WTC11 (cell line): ENCODE data around the gene DHCR7. TPM values are rescaled to one million over a fixed set of nuclear protein-coding genes. Genes with fewer than 3 reads are reported as not detected.
A peak's percentile ranks its signal among the peaks of the same experiment; 100 is the strongest.

Source experiments
- ATAC-seq: fragments of 200-7000 bp; cut with Tn5 transposase; 2 replicates; pipeline ENCODE4 v1.10.0; 2021; ENCODE audit warnings: mild to moderate bottlenecking, moderate library complexity
- CTCF ChIA-PET: fragments of 300-600 bp; sonication (Branson Sonifier 250); formaldehyde crosslinking; loops from one replicate; lab custom pipeline; 2021; ENCODE audit warnings: antibody characterized with exemption; lab: Charles Lee
- POLR2A ChIA-PET: fragments of 350-600 bp; sonication (Branson Sonifier 250); formaldehyde crosslinking; loops from one replicate; lab custom pipeline; 2021; ENCODE audit warnings: antibody characterized with exemption; lab: Charles Lee
- DNase-seq: peaks from one replicate; pipeline ENCODE4 v3.0.0; 2021; ENCODE audit warnings: low spot score
- H3K27ac Mint-ChIP-seq: 2 replicates; pipeline ENCODE4 v1.8.0; 2021; ENCODE audit warnings: mixed read lengths
- H3K27me3 Mint-ChIP-seq: 2 replicates; pipeline ENCODE4 v1.8.0; 2021; ENCODE audit warnings: low read depth, mild to moderate bottlenecking, moderate library complexity, mixed read lengths
- H3K36me3 Mint-ChIP-seq: 2 replicates; pipeline ENCODE4 v1.8.0; 2021; ENCODE audit warnings: mixed read lengths
- H3K4me1 Mint-ChIP-seq: 2 replicates; pipeline ENCODE4 v1.8.0; 2022; ENCODE audit warnings: mixed read lengths
- H3K4me3 Mint-ChIP-seq: 2 replicates; pipeline ENCODE4 v1.8.0; 2021; ENCODE audit warnings: mild to moderate bottlenecking, moderate library complexity, mixed read lengths
- H3K9me3 Mint-ChIP-seq: 2 replicates; pipeline ENCODE4 v1.8.0; 2021; ENCODE audit warnings: mixed read lengths
- CREB1 ChIP-seq: sonication (generic); formaldehyde crosslinking; IDR thresholded peaks from 2 replicates; pipeline ENCODE4 v1.8.0; 2023; ENCODE audit warnings: mild to moderate bottlenecking, missing genetic modification reagents
- CREM ChIP-seq: sonication (generic); formaldehyde crosslinking; IDR thresholded peaks from 2 replicates; pipeline ENCODE4 v1.8.1; 2022; ENCODE audit warnings: mild to moderate bottlenecking, missing genetic modification reagents, moderate library complexity
- EMX1 ChIP-seq: fragments of 250-450 bp; sonication (Bioruptor Pico); IDR thresholded peaks from 2 replicates; pipeline ENCODE4 v1.8.0; 2021; ENCODE audit warnings: mild to moderate bottlenecking
- GABPB1 ChIP-seq: sonication (generic); formaldehyde crosslinking; IDR thresholded peaks from 2 replicates; pipeline ENCODE4 v1.8.1; 2023; ENCODE audit warnings: mild to moderate bottlenecking, missing genetic modification reagents
- HMGA2 ChIP-seq: fragments of 250-450 bp; sonication (Bioruptor Pico); IDR thresholded peaks from 2 replicates; pipeline ENCODE4 v1.4.0; 2021; ENCODE audit warnings: mild to moderate bottlenecking, moderate library complexity
- KAT7 ChIP-seq: sonication (generic); formaldehyde crosslinking; IDR thresholded peaks from 2 replicates; pipeline ENCODE4 v1.8.1; 2023; ENCODE audit warnings: missing genetic modification reagents, mild to moderate bottlenecking, borderline replicate concordance
- NFATC4 ChIP-seq: fragments of 250-450 bp; sonication (Bioruptor Pico); IDR thresholded peaks from 2 replicates; pipeline ENCODE4 v1.9.0; 2021; ENCODE audit warnings: mild to moderate bottlenecking
- RORB ChIP-seq: fragments of 250-450 bp; sonication (Bioruptor Pico); IDR thresholded peaks from 2 replicates; pipeline ENCODE4 v1.9.0; 2021; ENCODE audit warnings: mild to moderate bottlenecking
- TCF7 ChIP-seq: sonication (generic); formaldehyde crosslinking; IDR thresholded peaks from 2 replicates; pipeline ENCODE4 v1.8.0; 2022; ENCODE audit warnings: mild to moderate bottlenecking, low read depth, missing genetic modification reagents, moderate library complexity
- ZNF121 ChIP-seq: sonication (generic); formaldehyde crosslinking; IDR thresholded peaks from 2 replicates; pipeline ENCODE4 v1.8.0; 2023; ENCODE audit warnings: missing genetic modification reagents
- ZNF232 ChIP-seq: sonication (generic); formaldehyde crosslinking; IDR thresholded peaks from 2 replicates; pipeline ENCODE4 v1.8.0; 2022; ENCODE audit warnings: mild to moderate bottlenecking, missing genetic modification reagents
- ZNF423 ChIP-seq: fragments of 250-450 bp; sonication (Bioruptor Pico); IDR thresholded peaks from 2 replicates; pipeline ENCODE4 v2.1.2; 2022; ENCODE audit warnings: mild to moderate bottlenecking, moderate library complexity
- total RNA-seq: library from RNA; stranded (reverse); gene quantifications from 3 replicates; pipeline ENCODE4 v1.2.3, GENCODE V29; 2021
- TF ChIP-seq, protein P1 (sequence below): sonication (generic); formaldehyde crosslinking; IDR thresholded peaks from 2 replicates; pipeline ENCODE4 v1.8.0; 2022; ENCODE audit warnings: mild to moderate bottlenecking, missing genetic modification reagents
- TF ChIP-seq, protein P2 (sequence below): sonication (generic); formaldehyde crosslinking; IDR thresholded peaks from 2 replicates; pipeline ENCODE4 v1.8.1; 2023; ENCODE audit warnings: mild to moderate bottlenecking, missing genetic modification reagents
- TF ChIP-seq, protein P3 (sequence below): sonication (generic); formaldehyde crosslinking; IDR thresholded peaks from 2 replicates; pipeline ENCODE4 v1.8.1; 2022; ENCODE audit warnings: low read depth, missing genetic modification reagents, borderline replicate concordance
- TF ChIP-seq, protein P4 (sequence below): sonication (generic); formaldehyde crosslinking; IDR thresholded peaks from 2 replicates; pipeline ENCODE4 v1.8.1; 2022; ENCODE audit warnings: mild to moderate bottlenecking, moderate library complexity, missing genetic modification reagents
- TF ChIP-seq, protein P5 (sequence below): sonication (generic); formaldehyde crosslinking; conservative IDR thresholded peaks from 2 replicates; pipeline ENCODE4 v1.8.1; 2022; ENCODE audit warnings: mild to moderate bottlenecking, missing genetic modification reagents
- TF ChIP-seq, protein P6 (sequence below): fragments of 200-600 bp; IDR thresholded peaks from 2 replicates; pipeline ENCODE4 v1.8.0; 2022; ENCODE audit warnings: antibody characterized with exemption

The DHCR7 gene
- total RNA-seq, 1 experiment from 2014 or later, result 104 TPM

DNA sequence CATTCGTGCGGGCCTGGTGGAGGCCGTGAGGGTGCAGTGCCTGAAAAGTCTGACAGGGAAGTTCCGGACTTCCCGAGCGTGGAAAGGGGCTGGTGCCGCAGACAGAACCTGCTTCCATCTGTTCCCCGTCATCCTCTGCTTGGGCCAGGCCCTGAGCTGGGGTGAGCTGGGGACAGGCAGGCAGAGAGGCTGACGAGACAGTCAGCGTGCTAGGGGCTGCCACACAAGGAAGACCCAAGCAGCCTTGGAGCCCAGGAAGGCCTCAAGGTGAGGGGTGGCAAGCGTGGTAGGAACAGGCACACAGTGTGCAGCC, 30.3 kb upstream of the DHCR7 start (continued):
- TF ChIP-seq, protein P1, sequence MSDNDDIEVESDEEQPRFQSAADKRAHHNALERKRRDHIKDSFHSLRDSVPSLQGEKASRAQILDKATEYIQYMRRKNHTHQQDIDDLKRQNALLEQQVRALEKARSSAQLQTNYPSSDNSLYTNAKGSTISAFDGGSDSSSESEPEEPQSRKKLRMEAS (CRISPR knock-in tag), result no peak
- TF ChIP-seq, protein P2, sequence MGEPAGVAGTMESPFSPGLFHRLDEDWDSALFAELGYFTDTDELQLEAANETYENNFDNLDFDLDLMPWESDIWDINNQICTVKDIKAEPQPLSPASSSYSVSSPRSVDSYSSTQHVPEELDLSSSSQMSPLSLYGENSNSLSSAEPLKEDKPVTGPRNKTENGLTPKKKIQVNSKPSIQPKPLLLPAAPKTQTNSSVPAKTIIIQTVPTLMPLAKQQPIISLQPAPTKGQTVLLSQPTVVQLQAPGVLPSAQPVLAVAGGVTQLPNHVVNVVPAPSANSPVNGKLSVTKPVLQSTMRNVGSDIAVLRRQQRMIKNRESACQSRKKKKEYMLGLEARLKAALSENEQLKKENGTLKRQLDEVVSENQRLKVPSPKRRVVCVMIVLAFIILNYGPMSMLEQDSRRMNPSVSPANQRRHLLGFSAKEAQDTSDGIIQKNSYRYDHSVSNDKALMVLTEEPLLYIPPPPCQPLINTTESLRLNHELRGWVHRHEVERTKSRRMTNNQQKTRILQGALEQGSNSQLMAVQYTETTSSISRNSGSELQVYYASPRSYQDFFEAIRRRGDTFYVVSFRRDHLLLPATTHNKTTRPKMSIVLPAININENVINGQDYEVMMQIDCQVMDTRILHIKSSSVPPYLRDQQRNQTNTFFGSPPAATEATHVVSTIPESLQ (CRISPR knock-in tag), result no peak
- TF ChIP-seq, protein P3, sequence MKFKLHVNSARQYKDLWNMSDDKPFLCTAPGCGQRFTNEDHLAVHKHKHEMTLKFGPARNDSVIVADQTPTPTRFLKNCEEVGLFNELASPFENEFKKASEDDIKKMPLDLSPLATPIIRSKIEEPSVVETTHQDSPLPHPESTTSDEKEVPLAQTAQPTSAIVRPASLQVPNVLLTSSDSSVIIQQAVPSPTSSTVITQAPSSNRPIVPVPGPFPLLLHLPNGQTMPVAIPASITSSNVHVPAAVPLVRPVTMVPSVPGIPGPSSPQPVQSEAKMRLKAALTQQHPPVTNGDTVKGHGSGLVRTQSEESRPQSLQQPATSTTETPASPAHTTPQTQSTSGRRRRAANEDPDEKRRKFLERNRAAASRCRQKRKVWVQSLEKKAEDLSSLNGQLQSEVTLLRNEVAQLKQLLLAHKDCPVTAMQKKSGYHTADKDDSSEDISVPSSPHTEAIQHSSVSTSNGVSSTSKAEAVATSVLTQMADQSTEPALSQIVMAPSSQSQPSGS (CRISPR knock-in tag), result no peak
- no peak for TF ChIP-seq CREM (CRISPR knock-in tag)
- no peak for TF ChIP-seq HMGA2 (CRISPR knock-in tag)
- no peak for TF ChIP-seq ZNF423 (CRISPR knock-in tag)
- TF ChIP-seq RORB (CRISPR knock-in tag), result no peak
- TF ChIP-seq TCF7, result no peak

DNA sequence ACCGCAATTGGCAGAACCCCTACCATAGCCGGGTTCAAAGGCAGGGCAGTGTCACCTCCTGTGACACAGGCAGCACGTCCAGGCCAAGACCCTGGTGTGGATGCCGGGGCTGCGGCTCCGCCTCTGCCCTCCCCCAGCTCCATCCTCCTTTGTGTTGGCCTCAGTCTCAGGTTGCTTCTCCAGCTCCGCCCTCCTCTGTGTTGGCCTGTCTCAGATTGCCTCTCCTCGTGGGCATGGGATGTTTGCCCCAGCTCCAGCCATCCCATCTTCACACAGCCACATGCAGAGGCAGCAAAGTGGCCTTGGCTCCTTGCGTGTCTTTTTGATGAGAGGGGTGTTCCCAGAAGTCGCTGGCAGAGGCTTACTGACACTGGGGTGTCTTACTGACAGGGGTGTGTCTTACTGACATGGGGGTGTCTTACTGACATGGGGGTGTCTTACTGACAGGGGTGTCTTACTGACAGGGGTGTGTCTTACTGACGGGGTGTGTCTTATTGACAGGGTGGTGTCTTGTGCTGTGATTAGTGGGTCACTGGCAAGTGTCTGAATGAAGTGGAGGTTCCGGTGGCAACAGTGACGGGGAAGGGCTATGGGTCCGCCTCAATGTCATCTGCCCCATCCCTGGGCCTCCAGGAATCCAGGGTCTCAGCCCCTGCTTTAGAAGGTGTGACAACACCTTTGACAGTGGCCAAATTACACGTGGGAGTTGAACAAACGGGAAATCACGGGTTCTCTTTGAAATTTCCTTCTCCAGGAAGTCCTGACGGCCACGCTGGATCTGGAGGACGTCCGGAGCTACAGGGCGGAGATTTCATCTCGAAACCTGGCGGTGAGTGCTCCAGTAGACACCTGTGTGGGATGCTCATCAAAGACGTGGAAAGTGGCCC, 29.7 kb upstream of the DHCR7 start:
- ChIA-PET CTCF (interaction anchor here (1.0 to 1.7 kb wide), 2 partner anchors 30 to 86 kb away, joined by 3 to 7 read pairs; partner anchors contain the start of gene DHCR7), POLR2A (no interaction called here)
- ATAC-seq (peak; percentile 98), DNase-seq (peak; percentile 52)
- Mint-ChIP-seq H3K4me3 (no peak overlapping the region), H3K9me3 (no peaks in the 10 kb centered on the region), H3K27me3 (no peaks in the 10 kb centered on the region), H3K36me3 (peaks cover 41% of the 10 kb centered on the region), H3K27ac (no peak overlapping the region), H3K4me1 (peaks cover 10% of the 10 kb centered on the region)
- TF ChIP-seq ZNF121 (peak; percentile 82; the same call in 1 of the 2 replicates), ZNF232 (no peak)
- TF ChIP-seq, protein P4, sequence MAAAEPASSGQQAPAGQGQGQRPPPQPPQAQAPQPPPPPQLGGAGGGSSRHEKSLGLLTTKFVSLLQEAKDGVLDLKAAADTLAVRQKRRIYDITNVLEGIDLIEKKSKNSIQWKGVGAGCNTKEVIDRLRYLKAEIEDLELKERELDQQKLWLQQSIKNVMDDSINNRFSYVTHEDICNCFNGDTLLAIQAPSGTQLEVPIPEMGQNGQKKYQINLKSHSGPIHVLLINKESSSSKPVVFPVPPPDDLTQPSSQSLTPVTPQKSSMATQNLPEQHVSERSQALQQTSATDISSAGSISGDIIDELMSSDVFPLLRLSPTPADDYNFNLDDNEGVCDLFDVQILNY (CRISPR knock-in tag), result no peak

DNA sequence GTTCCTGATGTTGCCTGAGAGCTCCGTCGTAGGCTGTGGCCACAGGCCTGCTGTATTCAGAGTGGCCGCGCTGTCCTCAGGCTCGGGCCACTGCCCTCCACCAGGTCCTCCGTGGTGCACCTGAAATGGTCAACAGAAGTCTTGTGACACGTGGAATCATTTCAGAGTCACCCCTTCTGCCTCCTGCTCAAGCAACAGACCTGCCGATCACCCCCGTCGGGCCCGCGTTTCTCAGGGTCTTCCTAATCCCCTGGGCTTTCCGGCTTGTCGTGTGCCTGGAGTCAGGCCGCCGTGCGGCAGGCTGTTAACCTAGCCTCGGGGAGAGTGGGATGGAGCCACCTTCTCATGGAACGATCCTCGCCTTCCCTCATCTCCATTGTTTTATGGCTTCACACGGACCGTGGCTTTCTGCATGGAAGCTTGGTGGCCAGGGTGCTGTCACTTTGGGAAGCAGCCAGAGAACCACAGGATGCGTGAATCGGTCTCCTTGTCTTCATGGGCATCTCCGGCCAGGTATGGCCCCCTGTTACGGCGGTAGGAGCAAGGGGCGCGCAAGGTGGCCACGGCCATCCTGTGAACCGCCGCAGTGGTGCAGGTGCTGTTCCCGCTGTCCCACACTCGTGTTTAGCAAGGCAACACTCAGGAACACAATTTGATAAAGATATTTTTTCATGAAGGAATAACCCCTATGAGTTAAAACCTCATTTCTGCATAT, 28.9 kb upstream of the DHCR7 start:
- TF ChIP-seq NFATC4 (CRISPR knock-in tag), result no peak
- no peak for TF ChIP-seq EMX1 (CRISPR knock-in tag)
- TF ChIP-seq CREB1 (CRISPR knock-in tag), result no peak
- TF ChIP-seq, protein P5, sequence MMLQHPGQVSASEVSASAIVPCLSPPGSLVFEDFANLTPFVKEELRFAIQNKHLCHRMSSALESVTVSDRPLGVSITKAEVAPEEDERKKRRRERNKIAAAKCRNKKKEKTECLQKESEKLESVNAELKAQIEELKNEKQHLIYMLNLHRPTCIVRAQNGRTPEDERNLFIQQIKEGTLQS (CRISPR knock-in tag), result no peak
- no peak for TF ChIP-seq GABPB1 (CRISPR knock-in tag)
- TF ChIP-seq KAT7, result no peak
- TF ChIP-seq, protein P6, sequence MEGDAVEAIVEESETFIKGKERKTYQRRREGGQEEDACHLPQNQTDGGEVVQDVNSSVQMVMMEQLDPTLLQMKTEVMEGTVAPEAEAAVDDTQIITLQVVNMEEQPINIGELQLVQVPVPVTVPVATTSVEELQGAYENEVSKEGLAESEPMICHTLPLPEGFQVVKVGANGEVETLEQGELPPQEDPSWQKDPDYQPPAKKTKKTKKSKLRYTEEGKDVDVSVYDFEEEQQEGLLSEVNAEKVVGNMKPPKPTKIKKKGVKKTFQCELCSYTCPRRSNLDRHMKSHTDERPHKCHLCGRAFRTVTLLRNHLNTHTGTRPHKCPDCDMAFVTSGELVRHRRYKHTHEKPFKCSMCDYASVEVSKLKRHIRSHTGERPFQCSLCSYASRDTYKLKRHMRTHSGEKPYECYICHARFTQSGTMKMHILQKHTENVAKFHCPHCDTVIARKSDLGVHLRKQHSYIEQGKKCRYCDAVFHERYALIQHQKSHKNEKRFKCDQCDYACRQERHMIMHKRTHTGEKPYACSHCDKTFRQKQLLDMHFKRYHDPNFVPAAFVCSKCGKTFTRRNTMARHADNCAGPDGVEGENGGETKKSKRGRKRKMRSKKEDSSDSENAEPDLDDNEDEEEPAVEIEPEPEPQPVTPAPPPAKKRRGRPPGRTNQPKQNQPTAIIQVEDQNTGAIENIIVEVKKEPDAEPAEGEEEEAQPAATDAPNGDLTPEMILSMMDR, result no peak
- TF ChIP-seq ZNF423 (CRISPR knock-in tag), result no peak
- TF ChIP-seq, all 79 proteins: peak for 0
- ChIA-PET CTCF (interaction anchor here (1.0 to 1.7 kb wide), 2 partner anchors 29 to 86 kb away, joined by 3 to 7 read pairs; partner anchors contain the start of gene DHCR7), POLR2A (no interaction called here)
- peaks cover 41% of the 10 kb centered on the region for H3K36me3 Mint-ChIP-seq
- peaks cover 10% of the 10 kb centered on the region for H3K4me1 Mint-ChIP-seq
- DNase-seq, result no peak
- no peak for ATAC-seq
- no peak overlapping the region for H3K4me3 Mint-ChIP-seq
- H3K27ac Mint-ChIP-seq, result no peak overlapping the region
- H3K9me3 Mint-ChIP-seq, result no peaks in the 10 kb centered on the region
- no peaks in the 10 kb centered on the region for H3K27me3 Mint-ChIP-seq
